PFSK-1 (cell line): ENCODE measurements around the gene FMN1.

ENCODE experiments used
- POLR2AphosphoS5 ChIP-seq: IDR thresholded peaks from 2 replicates; pipeline ENCODE4 v1.6.1; 2012; ENCODE audit warnings: low read depth, mild to moderate bottlenecking, control low read depth, low read length, moderate library complexity
- REST ChIP-seq, 2 experiments: IDR thresholded peaks; 2 replicates each; pipeline versions ENCODE4 v1.6.1 to v1.8.0; 2011 to 2012; ENCODE audit warnings: low read depth in 2 of 2, low read length in 2 of 2, control low read depth in 1 of 2, inconsistent platforms in 1 of 2, mild to moderate bottlenecking in 1 of 2, moderate library complexity in 1 of 2; ENCODE audit not compliant: insufficient read depth in 1 of 2
- SIN3A ChIP-seq: IDR thresholded peaks from 2 replicates; pipeline ENCODE4 v1.6.1; 2012; ENCODE audit warnings: mild to moderate bottlenecking, low read length, moderate library complexity, borderline replicate concordance; ENCODE audit not compliant: insufficient read depth
- TAF1 ChIP-seq: IDR thresholded peaks from 2 replicates; pipeline ENCODE4 v1.6.1; 2012; ENCODE audit warnings: low read length, control low read depth, borderline replicate concordance; ENCODE audit not compliant: insufficient read depth

GRCh38 chr15:33107950-33108349 lies 86.6 kb downstream of the FMN1 start:
- TF ChIP-seq REST (IDR thresholded peaks at IDR 0.05; ENCODE audit: insufficient read depth in 1 of 2, low read depth in 2 of 2, low read length in 2 of 2): no peak
- TF ChIP-seq TAF1: no peak
- no peak for TF ChIP-seq POLR2AphosphoS5
- no peak for TF ChIP-seq SIN3A
